GM19324 (cell line): Measurements from ENCODE around the gene TMED4.

ENCODE experiments used
- ATAC-seq: cut with Tn5 transposase; IDR thresholded peaks from one replicate; pipeline ENCODE4 v1.9.1; 2021; ENCODE audit warnings: mild to moderate bottlenecking, moderate library complexity; ENCODE audit not compliant: unreplicated experiment, low FRiP score

Gene TMED4

GRCh38 chr7:44547536-44548231 lies 34.3 kb downstream of the TMED4 start:
- ATAC-seq = no peak

- ATAC-seq = no peak
These were observed 40.0 kb downstream of the TMED4 start for GRCh38 chr7:44541876-44542610.

- ATAC-seq = no peak
These were observed 40.8 kb downstream of the TMED4 start, which contains the start of gene NPC1L1 for GRCh38 chr7:44541028-44541869. Gene NPC1L1 (minus strand): TSS chr7:44541330. CDS start chr7:44541259, 71 bp downstream.

GRCh38 chr7:44540592-44541027 lies 41.4 kb downstream of the TMED4 start:
- ATAC-seq = no peak

GRCh38 chr7:44539669-44540506 lies 42.1 kb downstream of the TMED4 start:
- ATAC-seq = no peak

GRCh38 chr7:44538798-44539668 lies 43.0 kb downstream of the TMED4 start:
- no peak for ATAC-seq

GRCh38 chr7:44538093-44538797 lies 43.8 kb downstream of the TMED4 start:
- no peak for ATAC-seq

- ATAC-seq = no peak
These were observed 44.6 kb downstream of the TMED4 start for GRCh38 chr7:44537442-44537841.

- no peak for ATAC-seq
These were observed 45.9 kb downstream of the TMED4 start for GRCh38 chr7:44536090-44536489.

- ATAC-seq = no peak
These were observed 46.5 kb downstream of the TMED4 start for GRCh38 chr7:44535348-44536064.

- no peak for ATAC-seq
These were observed 47.5 kb downstream of the TMED4 start for GRCh38 chr7:44534501-44534900.

GRCh38 chr7:44534087-44534486 lies 47.9 kb downstream of the TMED4 start:
- no peak for ATAC-seq

GRCh38 chr7:44533301-44534055 lies 48.6 kb downstream of the TMED4 start:
- no peak for ATAC-seq

GRCh38 chr7:44531421-44532380 lies 50.3 kb downstream of the TMED4 start:
- ATAC-seq = no peak

- no peak for ATAC-seq
These were observed 51.0 kb downstream of the TMED4 start for GRCh38 chr7:44530990-44531389.
